Astrocyte (in vitro differentiated cells and primary cell): ENCODE data around the gene MKRN2. TPM values are rescaled to one million over a fixed set of nuclear protein-coding genes. Genes with fewer than 3 reads are reported as not detected.

Source experiments
- DNase-seq: peaks from one replicate; pipeline ENCODE4 v3.0.0-alpha.2; 2010; ENCODE audit warnings: low read depth
- FAIRE-seq: peaks from 2 replicates; lab custom pipeline; 2011; peaks lifted over from hg19 to GRCh38; lab: Jason Lieb, UNC
- H2AFZ ChIP-seq: 2 replicates; pipeline ENCODE4 v1.6.0; 2012; ENCODE audit warnings: low read depth, low read length, inconsistent platforms
- H3K27ac ChIP-seq: 2 replicates; pipeline ENCODE4 v1.5.1; 2011; ENCODE audit warnings: low read depth, low read length, inconsistent platforms
- H3K27me3 ChIP-seq: 2 replicates; pipeline ENCODE4 v1.6.0; 2011; ENCODE audit warnings: low read length, inconsistent platforms; ENCODE audit not compliant: insufficient read depth
- H3K36me3 ChIP-seq: 2 replicates; pipeline ENCODE4 v1.5.1; 2011; ENCODE audit warnings: low read length, inconsistent platforms; ENCODE audit not compliant: insufficient read depth
- H3K4me1 ChIP-seq: 2 replicates; pipeline ENCODE4 v1.5.1; 2011; ENCODE audit warnings: low read length, inconsistent platforms; ENCODE audit not compliant: insufficient read depth
- H3K4me2 ChIP-seq: 2 replicates; pipeline ENCODE4 v1.6.0; 2012; ENCODE audit warnings: low read length, inconsistent platforms
- H3K4me3 ChIP-seq: 2 replicates; pipeline ENCODE4 v1.5.1; 2011; ENCODE audit warnings: low read depth, mild to moderate bottlenecking, low read length, inconsistent platforms; ENCODE audit not compliant: insufficient read depth
- H3K79me2 ChIP-seq: 2 replicates; pipeline ENCODE4 v1.6.0; 2012; ENCODE audit warnings: mild to moderate bottlenecking, low read length, inconsistent platforms; ENCODE audit not compliant: insufficient read depth
- H3K9ac ChIP-seq: 2 replicates; pipeline ENCODE4 v1.6.0; 2012; ENCODE audit warnings: mild to moderate bottlenecking, low read length, inconsistent platforms
- H3K9me3 ChIP-seq: 2 replicates; pipeline ENCODE4 v1.5.1; 2012; ENCODE audit warnings: low read depth, mild to moderate bottlenecking, low read length, inconsistent platforms; ENCODE audit not compliant: insufficient read depth
- H4K20me1 ChIP-seq: 2 replicates; pipeline ENCODE4 v1.6.0; 2012; ENCODE audit warnings: low read length, inconsistent platforms; ENCODE audit not compliant: insufficient read depth
- H3K27ac Mint-ChIP-seq: one replicate; pipeline ENCODE4 v1.8.0; 2021; ENCODE audit warnings: mild to moderate bottlenecking, mixed read lengths; ENCODE audit not compliant: unreplicated experiment
- H3K27me3 Mint-ChIP-seq: one replicate; pipeline ENCODE4 v1.8.0; 2021; ENCODE audit warnings: low read depth, mixed read lengths; ENCODE audit not compliant: unreplicated experiment
- H3K36me3 Mint-ChIP-seq: one replicate; pipeline ENCODE4 v1.8.0; 2021; ENCODE audit warnings: low read depth, mixed read lengths; ENCODE audit not compliant: unreplicated experiment
- H3K4me1 Mint-ChIP-seq: one replicate; pipeline ENCODE4 v1.8.0; 2021; ENCODE audit warnings: low read depth, mixed read lengths; ENCODE audit not compliant: unreplicated experiment
- H3K4me3 Mint-ChIP-seq: one replicate; pipeline ENCODE4 v1.8.0; 2021; ENCODE audit warnings: mild to moderate bottlenecking, moderate library complexity, mixed read lengths; ENCODE audit not compliant: unreplicated experiment
- H3K9me3 Mint-ChIP-seq: one replicate; pipeline ENCODE4 v1.8.0; 2021; ENCODE audit warnings: mild to moderate bottlenecking, mixed read lengths; ENCODE audit not compliant: unreplicated experiment
- CTCF ChIP-seq: IDR thresholded peaks from 2 replicates; pipeline ENCODE4 v1.5.1; 2011; ENCODE audit warnings: low read depth, mild to moderate bottlenecking, inconsistent platforms, low read length, moderate library complexity; ENCODE audit not compliant: insufficient read depth
- EZH2 ChIP-seq: IDR thresholded peaks from 2 replicates; pipeline ENCODE4 v1.6.1; 2012; ENCODE audit warnings: mild to moderate bottlenecking, low read length, inconsistent platforms; ENCODE audit not compliant: insufficient read depth
- total RNA-seq: library from RNA; stranded (reverse); gene quantifications from 2 replicates; pipeline ENCODE4 v1.2.1, GENCODE V29; 2021

Gene MKRN2
- total RNA-seq, 1 donor from 2014 or later, result 36.7 TPM

- Mint-ChIP-seq H3K9me3 (no peaks in the 10 kb centered on the region), H3K27ac (no peak overlapping the region)
- no peak for FAIRE-seq
Measured at GRCh38 chr3:12513694-12514446, 43.0 kb upstream of the MKRN2 start.

GRCh38 chr3:12515631-12516030 is 41.3 kb upstream of the MKRN2 start:
- Mint-ChIP-seq H3K27me3 (no peaks in the 10 kb centered on the region), H3K36me3 (peaks cover 2% of the 10 kb centered on the region), H3K4me1 (peaks cover 12% of the 10 kb centered on the region), H3K4me3 (no peak overlapping the region), H3K9me3 (no peaks in the 10 kb centered on the region), H3K27ac (no peak overlapping the region)
- Histone ChIP-seq H3K9ac (no peak overlapping the region), H3K27ac (no peak overlapping the region), H3K4me1 (no peaks in the 10 kb centered on the region), H3K4me3 (no peak overlapping the region), H3K9me3 (no peaks in the 10 kb centered on the region), H4K20me1 (no peaks in the 10 kb centered on the region), H3K36me3 (peaks cover 3% of the 10 kb centered on the region), H2AFZ (no peak overlapping the region), H3K79me2 (no peaks in the 10 kb centered on the region), H3K4me2 (no peak overlapping the region), H3K27me3 (no peaks in the 10 kb centered on the region)
- TF ChIP-seq EZH2, result no peak
- no peak for TF ChIP-seq CTCF
- DNase-seq, result no peak
- no peak for FAIRE-seq

More at GRCh38 chr3:12513694-12514446, 43.0 kb upstream of the MKRN2 start:
- H3K9ac ChIP-seq, result no peak overlapping the region
- H3K4me1 Mint-ChIP-seq, result peaks cover 19% of the 10 kb centered on the region
- H3K27me3 ChIP-seq, result no peaks in the 10 kb centered on the region
- H3K4me3 ChIP-seq, result no peak overlapping the region
- H3K4me3 Mint-ChIP-seq, result no peak overlapping the region
- no peak overlapping the region for H3K4me2 ChIP-seq
- DNase-seq, result no peak
- H3K27me3 Mint-ChIP-seq, result no peaks in the 10 kb centered on the region
- H3K4me1 ChIP-seq, result peaks cover 5% of the 10 kb centered on the region
- no peaks in the 10 kb centered on the region for H3K9me3 ChIP-seq
- H3K79me2 ChIP-seq, result no peaks in the 10 kb centered on the region
- TF ChIP-seq CTCF, result no peak
- TF ChIP-seq EZH2, result no peak
- H2AFZ ChIP-seq, result no peak overlapping the region
- peaks cover 4% of the 10 kb centered on the region for H3K36me3 Mint-ChIP-seq
- peaks cover 3% of the 10 kb centered on the region for H3K36me3 ChIP-seq
- no peaks in the 10 kb centered on the region for H4K20me1 ChIP-seq
- H3K27ac ChIP-seq, result no peak overlapping the region

- peaks cover 12% of the 10 kb centered on the region for H3K4me1 Mint-ChIP-seq
- no peak for FAIRE-seq
- Histone ChIP-seq H3K79me2 (no peaks in the 10 kb centered on the region), H3K4me3 (no peak overlapping the region), H4K20me1 (no peaks in the 10 kb centered on the region), H3K36me3 (peaks cover 6% of the 10 kb centered on the region), H3K27ac (no peak overlapping the region), H2AFZ (no peak overlapping the region), H3K4me2 (no peak overlapping the region), H3K27me3 (no peaks in the 10 kb centered on the region), H3K9ac (no peak overlapping the region), H3K9me3 (no peaks in the 10 kb centered on the region), H3K4me1 (no peaks in the 10 kb centered on the region)
- H3K36me3 Mint-ChIP-seq, result peaks cover 7% of the 10 kb centered on the region
- no peaks in the 10 kb centered on the region for H3K9me3 Mint-ChIP-seq
- H3K4me3 Mint-ChIP-seq, result no peak overlapping the region
- H3K27me3 Mint-ChIP-seq, result no peaks in the 10 kb centered on the region
- DNase-seq, result no peak
- no peak overlapping the region for H3K27ac Mint-ChIP-seq
- no peak for TF ChIP-seq CTCF
- no peak for TF ChIP-seq EZH2
Measured at GRCh38 chr3:12516873-12517272, 40.0 kb upstream of the MKRN2 start.
